Left kidney (tissue), 2 donors: ENCODE results near the gene SKAP2. TPM values are rescaled to one million over a fixed set of nuclear protein-coding genes. Genes with fewer than 3 reads are reported as not detected.

ENCODE experiments used
- DNase-seq: peaks from one replicate; pipeline ENCODE4 v3.0.0-alpha.2; 2013
- polyA plus RNA-seq: library from polyadenylated mRNA; unstranded; fragments of 120-200 nt; gene quantifications from one replicate; pipeline ENCODE4 v1.2.1, GENCODE V29; 2013; ENCODE audit not compliant: insufficient read length

SKAP2 gene
- polyA plus RNA-seq, 1 donor: 22.4 TPM

DNA sequence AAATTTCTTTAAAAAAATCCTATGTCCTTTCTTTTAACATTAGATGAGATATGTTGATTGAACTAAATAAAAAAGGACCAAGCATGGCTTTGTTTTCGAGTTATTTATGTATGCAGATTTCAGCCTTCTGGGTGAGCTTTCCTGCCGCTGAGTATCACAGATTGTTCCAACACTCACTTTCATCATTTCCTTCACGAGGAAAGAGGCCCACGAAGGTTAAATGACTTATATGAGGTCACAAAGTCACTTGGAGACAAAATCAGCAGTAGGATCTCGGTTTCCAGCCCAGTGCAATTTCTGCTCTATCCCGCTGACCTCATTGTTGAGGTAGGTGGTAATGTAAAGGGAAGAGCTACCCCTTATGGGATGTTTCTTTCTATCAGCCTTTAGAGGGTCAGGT lies 226.8 kb downstream of the SKAP2 start:
- DNase-seq: no peak

GRCh38 chr7:26636808-26637207 lies 227.6 kb downstream of the SKAP2 start:
- DNase-seq: no peak

DNA sequence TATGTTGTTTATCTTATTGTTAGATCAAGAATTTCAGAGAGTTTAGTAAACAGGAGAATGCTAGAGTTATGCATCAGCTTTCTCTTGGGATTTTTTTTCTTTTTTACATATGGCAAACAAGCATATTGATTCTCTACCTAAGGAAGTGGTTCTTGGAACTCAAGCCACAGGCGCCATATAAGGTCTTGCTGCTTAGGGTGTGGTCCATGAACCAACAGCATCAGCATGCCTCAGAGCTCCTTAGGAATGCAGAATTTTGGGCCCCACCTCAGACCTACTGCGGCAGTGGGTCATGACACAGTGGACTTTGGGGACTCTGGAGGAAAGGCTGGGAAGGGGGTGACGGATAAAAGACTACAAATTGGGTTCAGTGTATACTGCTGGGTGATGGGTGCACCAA lies 230.8 kb downstream of the SKAP2 start:
- no peak for DNase-seq

DNA sequence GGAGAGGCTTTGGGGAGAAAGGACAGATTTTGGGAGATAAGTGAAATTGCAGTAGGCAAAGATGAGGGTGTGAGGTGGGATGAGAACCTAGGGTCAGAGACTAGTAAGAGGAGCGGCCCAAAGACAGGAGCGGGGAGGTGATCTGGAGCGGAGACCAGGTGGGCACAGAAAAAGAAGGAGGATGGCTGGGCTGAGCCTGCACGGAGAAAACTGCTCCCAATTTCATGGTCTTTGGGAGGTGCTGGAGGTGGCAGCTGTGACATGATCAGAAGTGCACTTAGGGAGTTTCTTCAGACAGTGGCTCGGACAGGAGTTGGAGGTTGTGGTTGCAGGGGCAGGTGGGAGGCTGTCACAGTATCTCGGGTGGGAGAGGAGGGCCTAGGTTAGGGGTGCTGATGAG lies 232.8 kb downstream of the SKAP2 start:
- no peak for DNase-seq

- DNase-seq: no peak
Observed at GRCh38 chr7:26630941-26631580, 233.3 kb downstream of the SKAP2 start.

- no peak for DNase-seq
Observed at GRCh38 chr7:26630361-26630760, 234.0 kb downstream of the SKAP2 start.

DNA sequence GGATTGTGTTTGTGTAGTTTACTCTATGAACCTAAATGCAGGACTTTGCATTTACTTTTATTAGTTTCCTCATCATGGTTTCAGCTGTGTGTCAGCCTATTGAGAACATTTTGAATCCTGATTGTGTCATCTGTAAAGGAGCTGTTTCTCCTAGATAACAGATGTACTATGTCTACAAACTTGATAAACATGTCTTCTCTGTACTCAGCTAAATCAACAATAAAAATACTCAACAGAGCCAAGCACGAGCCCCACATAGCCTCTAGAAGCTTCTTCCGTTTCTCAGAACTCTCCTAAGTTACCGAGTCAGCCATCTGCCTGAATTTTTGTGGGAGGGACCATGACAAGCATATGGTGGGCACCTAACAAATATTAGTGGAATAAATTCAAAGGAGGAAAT lies 234.7 kb downstream of the SKAP2 start:
- DNase-seq: no peak

GRCh38 chr7:26627891-26628341 lies 236.5 kb downstream of the SKAP2 start:
- DNase-seq: no peak

DNA sequence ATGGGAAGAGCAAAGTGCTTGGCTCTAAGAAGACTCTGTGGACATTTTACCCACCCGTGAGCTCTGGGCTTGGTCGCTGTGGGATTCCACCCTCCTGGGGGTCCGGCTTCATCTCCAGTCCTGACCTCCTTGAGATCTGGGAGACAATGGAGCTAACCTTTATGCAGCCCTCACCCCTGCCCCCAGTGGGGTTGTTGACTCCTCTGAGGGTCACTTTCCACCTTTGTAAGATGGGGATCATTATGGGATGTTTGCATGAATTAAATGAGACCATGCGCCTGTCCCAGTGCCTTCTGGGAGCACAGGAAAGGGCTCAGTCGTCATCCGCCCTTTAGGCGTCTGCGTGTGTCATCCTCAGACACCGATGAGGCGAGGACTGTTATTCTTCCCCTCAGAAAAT lies 237.2 kb downstream of the SKAP2 start:
- no peak for DNase-seq

DNA sequence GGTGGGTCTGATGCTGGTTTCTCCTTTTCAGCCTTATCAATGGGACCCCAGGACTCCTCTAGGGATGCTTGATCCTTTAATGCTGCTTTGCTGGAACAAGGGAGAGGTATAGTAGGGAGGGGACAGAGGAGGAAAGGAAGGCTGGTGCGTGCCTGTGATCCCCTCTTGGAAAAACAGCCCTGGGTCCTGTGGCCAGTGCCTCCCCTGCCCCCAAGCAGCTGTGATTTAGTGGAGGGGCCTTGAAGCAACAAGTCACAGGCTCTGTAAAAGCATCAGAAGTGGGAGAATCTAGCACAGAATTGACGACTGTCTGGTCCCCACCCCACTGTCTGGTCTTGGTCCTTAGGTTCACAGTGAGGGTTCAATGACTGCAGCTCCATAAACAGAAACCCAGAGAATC lies 237.7 kb downstream of the SKAP2 start:
- no peak for DNase-seq

GRCh38 chr7:26626156-26626555 lies 238.2 kb downstream of the SKAP2 start:
- DNase-seq: no peak

DNA sequence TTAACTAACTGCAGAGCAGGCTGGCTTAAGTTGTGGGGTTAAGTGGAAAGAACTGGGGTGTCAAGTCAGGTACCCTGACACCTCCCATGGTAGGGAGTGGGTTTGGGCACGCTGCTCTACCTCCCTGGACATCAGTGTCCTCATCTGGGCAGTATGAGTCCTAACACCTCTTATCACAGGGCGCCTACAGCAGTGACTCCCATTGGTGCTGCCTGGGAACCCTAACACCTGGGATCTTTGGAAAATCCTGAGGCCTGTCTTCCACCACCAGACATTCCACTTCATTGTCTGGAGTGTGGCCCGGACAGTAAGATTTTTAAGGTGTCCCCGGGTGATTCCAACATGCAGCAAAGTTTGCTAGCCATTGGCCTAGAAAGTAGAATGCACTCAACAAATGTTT lies 239.1 kb downstream of the SKAP2 start:
- no peak for DNase-seq

DNA sequence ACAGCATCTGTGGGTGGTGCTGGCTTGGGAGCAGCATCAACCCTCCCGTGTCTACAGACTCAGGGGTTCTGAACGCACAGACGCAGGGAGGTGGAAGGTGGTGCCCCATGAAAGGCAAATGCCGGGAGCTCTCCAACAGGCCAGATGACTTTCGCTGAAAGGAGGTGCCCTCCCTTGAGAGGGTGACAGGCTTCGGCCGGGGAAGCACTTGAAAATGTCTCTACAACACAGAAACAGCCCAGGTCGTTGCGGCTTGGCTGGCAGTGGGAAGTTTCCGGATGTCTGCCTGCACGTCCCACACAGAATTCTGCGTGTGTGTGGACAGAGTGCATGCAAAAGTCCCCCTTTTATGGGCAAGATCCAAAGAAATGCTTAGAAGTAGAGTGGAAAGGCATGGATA lies 239.6 kb downstream of the SKAP2 start:
- no peak for DNase-seq

GRCh38 chr7:26624431-26624830 lies 240.0 kb downstream of the SKAP2 start:
- DNase-seq: no peak

DNA sequence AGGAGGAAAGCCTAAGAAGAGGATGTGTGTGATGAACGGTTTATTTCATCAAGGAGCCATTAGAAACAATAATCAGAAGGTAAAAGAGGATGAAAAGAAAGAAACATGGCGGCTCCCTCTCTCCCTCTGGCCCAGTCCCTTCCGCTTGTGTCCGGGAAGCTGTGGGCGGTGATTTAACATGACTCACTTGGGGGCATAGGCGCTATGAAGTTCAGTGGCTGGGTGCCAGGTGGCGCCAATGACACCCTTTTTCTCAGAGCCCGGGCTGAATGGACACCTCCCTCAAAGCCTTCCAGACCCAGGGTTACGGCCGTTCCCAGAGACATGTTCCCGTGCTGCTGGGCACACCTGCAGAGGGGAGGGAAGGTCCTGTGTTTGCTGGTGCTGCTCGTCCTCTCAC lies 244.0 kb downstream of the SKAP2 start:
- DNase-seq: peak; percentile 37

- DNase-seq: no peak
Observed at GRCh38 chr7:26619348-26619984, 244.9 kb downstream of the SKAP2 start.

DNA sequence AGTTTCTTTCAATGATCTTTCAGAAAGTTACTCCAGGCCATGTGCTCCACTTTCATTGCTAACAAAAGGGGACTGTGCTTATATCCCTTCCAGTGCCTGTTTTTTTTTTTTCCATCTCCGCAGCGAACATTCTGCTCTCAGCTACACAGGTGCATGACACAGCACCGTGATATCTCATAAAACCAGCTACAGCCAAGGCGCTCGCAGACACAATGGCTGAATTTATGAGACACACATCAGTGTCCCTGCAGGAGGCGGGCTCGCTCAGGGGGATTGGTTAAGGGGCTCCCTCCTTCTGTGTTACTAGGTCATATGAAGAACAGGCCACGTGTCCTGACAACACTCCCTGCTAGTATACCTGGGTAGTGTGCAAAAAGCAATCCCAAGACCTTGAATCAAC lies 245.5 kb downstream of the SKAP2 start:
- DNase-seq: no peak

DNA sequence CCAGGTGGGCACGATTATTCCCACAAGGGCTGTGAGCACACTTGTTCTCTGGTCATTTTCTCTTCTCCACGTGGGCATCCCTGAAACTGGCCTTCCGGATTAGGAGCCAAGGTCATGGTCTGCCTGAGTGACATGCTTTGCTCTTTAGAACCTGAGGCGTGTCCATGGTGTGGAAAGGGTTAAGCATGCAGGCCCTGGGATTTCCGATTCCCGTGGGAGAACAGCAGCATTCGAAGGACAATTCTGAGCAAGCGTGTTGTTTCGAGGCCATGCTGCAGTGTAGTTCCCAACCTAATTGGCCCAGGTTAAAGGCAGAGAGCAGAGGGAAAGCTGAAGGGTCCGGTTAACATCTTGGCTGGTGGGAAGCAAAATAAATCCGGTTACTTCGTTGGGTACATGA lies 245.9 kb downstream of the SKAP2 start:
- DNase-seq: no peak

Other genes starting within 250 kb of the SKAP2 start
- gene HOXA1, start 231.4 kb upstream of the SKAP2 start, polyA plus RNA-seq: 3.4 TPM
- gene HOXA2, start 238.1 kb upstream of the SKAP2 start, polyA plus RNA-seq: 13.9 TPM